Mammary epithelial cell (primary cell): Measurements from ENCODE around the gene IRS2.

Source experiments
- EZH2 ChIP-seq: IDR thresholded peaks from 2 replicates; pipeline ENCODE4 v1.6.1; 2012; ENCODE audit warnings: low read length, inconsistent platforms, borderline replicate concordance
- TF ChIP-seq, protein P1 (sequence below), 2 donors: IDR thresholded peaks in 1 of 2; conservative IDR thresholded peaks in 1 of 2; 2 replicates each; pipeline ENCODE4 v1.5.1; 2011 to 2012; ENCODE audit warnings: inconsistent platforms in 2 of 2, low read length in 2 of 2, mild to moderate bottlenecking in 2 of 2, control low read depth in 1 of 2, low read depth in 1 of 2; ENCODE audit not compliant: insufficient read depth in 1 of 2; ENCODE audit errors: extremely low read depth in 1 of 2

DNA sequence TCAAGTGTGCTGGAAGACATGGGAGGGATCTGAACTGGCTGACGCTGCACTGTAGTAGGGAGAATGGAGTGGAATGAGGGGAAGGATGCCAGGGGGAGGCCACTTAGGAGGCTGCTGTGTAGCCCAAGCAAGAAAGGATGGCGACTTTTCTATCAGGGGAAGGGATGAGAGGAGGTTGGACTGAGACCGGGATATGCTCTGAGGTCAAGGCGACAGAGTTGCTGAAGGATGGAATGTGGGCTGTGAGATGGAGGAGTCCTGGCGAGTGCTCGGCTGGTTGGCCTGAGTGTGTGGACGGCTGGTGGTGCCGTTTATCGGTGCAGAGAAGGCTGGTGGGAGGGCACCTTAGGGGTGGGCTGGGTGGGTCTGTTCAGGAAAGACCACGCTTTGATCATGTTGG, 45.7 kb downstream of the IRS2 start:
- TF ChIP-seq, protein P1, sequence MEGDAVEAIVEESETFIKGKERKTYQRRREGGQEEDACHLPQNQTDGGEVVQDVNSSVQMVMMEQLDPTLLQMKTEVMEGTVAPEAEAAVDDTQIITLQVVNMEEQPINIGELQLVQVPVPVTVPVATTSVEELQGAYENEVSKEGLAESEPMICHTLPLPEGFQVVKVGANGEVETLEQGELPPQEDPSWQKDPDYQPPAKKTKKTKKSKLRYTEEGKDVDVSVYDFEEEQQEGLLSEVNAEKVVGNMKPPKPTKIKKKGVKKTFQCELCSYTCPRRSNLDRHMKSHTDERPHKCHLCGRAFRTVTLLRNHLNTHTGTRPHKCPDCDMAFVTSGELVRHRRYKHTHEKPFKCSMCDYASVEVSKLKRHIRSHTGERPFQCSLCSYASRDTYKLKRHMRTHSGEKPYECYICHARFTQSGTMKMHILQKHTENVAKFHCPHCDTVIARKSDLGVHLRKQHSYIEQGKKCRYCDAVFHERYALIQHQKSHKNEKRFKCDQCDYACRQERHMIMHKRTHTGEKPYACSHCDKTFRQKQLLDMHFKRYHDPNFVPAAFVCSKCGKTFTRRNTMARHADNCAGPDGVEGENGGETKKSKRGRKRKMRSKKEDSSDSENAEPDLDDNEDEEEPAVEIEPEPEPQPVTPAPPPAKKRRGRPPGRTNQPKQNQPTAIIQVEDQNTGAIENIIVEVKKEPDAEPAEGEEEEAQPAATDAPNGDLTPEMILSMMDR (conservative IDR thresholded peaks at IDR 0.05 in 1 of 2, IDR thresholded peaks at IDR 0.05 in 1 of 2; ENCODE audit: extremely low read depth in 1 of 2, insufficient read depth in 1 of 2, low read depth in 1 of 2, low read length in 2 of 2) = no peak
- TF ChIP-seq EZH2 = no peak
